NCI-H1436 (cell line): ENCODE results near the gene PRKCH.
A peak's percentile ranks its signal among the peaks of the same experiment; 100 is the strongest.

ENCODE experiments used
- DNase-seq: peaks from one replicate; lab custom pipeline; 2025; lab: John Stamatoyannopoulos, UW

PRKCH gene

DNA sequence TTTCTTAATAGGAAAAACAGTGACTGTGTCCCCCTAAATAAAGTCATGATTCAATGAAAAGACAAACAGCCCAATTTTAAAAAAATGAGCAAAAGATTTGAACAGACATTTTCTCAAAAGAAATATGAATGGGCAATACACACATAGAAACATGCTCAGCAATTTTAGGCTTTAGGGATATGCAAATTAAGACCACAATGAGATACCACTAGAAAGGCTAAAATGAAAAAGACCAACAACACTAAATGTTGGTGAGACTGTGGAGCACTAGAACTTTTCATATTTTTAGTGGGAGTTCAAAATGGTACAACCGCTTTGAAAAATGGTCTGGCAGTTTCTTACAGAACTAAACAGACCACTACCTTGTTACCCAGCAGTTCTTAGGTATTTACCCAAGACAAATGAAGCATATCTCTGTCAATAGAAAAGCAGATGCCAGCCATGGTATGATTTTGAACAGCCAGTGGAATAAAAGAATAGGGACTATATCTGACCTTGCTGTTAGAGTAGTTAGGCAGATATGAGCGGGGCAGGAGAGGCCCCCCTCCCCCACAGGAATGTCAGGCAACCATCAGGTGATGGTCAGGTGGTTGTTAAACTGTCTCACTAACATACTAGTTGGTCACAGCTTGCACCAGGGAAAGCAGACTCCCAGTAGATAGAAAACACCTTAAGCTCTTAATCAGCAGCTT, 108.8 kb downstream of the PRKCH start:
- DNase-seq, result no peak

DNA sequence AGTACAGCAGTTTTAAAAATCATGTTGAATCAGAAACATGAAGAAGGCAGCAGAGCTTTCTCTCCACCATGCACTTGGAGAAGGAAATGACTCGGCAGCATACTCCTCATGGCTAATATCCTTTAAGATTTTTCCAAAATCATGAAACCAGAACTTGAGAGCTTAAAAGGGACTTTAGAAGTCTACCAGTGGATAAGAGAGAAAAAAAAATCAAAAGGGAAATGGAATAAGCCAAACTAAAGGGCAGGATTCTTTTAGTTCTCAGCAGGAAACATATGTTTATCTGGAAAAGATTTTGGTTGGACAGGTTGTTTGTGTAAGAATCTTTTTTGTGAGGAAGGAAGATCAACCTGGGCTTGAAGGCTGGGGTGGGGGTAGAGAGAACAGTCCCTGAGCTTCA, 111.8 kb downstream of the PRKCH start:
- no peak for DNase-seq

DNA sequence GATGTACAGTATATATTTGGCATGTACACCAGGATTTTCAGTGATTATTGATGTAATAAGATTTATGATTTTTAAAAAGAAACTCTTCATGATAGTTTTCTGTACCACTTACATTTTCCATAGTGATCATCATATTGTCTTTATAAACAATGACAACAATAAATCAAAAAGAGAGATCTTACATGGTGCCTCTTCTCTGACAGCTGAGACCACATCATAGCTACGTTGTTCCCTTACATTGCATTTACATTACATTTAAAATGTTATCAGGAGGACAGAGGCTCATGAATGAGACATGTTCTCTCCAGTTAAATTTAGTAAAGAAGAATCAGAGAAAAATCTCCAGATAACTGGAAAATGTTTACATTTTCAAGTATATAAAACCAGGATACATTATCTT, 112.4 kb downstream of the PRKCH start:
- DNase-seq, result no peak

DNA sequence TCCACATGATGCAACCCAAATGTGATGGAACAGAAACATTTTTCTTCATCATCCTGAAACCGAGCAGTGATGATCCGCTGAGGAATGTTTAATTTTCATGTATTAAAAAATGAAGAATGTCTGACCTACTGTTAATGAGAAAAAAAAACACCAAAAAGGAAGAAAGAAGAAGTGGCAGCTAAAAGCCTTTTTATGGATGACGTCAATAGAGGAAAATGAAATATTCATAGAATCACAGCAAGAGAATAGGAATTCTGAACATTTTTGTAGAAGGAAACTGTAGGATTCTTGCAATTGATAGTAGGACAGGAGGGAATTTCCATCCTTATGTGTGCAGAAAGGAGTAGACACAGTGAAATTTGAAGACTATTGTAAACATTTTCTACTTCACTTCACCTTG, 112.9 kb downstream of the PRKCH start:
- no peak for DNase-seq

DNA sequence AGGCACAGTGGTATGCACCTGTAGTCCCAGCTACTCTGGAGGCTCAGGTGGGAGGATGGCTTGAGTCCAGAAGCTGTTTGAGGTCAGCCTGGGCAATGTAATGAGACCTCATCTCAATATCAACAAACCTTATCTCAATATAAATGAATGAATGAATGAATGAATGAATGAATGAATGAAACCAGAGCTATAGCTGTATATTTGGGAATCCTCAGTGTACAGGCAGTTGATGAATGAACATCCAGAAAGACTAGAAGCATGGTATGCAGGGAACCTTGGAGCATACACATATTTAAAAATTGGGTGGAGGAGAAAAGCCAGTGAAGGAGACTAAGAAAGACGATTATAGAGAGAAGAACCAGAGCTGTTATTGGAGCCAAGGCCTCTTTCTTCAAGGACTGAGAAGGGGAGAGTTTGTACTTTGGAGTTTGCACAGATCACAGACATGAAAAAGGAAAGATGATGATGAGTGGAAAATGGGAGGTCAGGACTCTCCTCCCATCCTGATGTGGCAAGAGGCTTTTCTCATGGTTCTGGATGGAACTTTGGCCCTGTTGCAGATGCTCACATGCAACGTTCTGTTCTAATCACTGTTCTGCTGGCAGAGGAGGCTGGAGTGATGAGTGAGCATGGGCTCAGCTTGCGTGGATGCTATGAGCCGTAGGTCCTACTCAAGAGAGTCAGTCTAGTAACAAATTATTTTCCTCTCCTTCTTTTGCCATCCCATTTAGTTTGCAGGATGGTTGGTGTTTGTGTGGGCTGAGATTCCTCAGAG, 114.4 kb downstream of the PRKCH start:
- no peak for DNase-seq

DNA sequence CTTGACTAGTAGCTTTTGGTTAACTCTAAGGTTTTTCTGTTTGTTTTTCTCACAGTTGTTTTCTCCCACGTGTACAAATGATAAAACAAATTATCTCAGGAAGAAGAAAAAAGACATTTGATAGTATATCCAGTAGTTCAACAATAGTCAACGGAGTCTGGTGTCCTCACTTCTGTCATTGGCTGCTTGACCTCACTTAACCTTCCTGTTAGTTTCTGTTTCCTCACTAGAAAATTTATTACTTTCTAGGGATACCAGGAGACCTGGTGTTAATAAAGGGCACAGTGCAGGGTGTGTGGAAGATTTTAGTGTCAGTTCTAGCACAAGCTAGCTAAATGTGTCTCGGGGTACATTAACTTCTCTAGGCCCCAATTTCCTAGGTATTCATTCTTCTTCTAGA, 116.0 kb downstream of the PRKCH start:
- DNase-seq, result no peak

DNA sequence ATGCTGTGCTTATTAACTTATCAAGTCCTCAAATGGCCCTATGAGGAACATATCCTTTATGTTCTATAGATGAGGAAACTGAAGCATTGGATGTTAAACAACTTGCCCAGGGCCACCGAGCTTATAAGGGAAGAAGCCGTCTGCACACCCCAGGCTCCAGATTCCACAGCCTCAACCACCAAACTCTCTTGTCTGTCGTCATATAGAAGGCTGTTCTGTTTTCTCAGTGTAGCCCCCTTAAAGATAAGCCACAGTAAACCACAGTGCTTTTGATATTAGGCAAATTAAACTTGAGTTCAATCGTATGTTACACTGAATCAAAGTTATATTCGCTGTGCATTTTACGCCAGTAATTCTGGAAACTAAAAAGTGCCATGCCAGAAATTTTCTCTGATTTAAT, 116.7 kb downstream of the PRKCH start:
- DNase-seq, result no peak

DNA sequence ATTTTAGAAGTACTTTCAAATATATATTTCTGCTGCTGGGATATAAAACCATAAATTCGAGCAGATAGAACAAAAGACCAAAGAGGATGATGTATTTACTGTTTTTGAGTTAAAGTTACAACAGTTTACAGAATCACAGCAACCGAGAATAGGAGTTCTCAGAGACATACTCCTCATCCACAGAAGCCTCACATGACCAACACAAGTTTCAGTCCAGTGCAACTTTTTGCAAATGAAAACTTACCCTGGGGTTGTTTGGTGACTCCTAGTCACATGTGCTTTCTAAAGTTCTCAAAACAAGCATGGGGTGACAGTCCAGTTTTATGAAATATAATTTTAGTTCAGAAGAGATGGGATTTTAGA, 117.1 kb downstream of the PRKCH start:
- no peak for DNase-seq

DNA sequence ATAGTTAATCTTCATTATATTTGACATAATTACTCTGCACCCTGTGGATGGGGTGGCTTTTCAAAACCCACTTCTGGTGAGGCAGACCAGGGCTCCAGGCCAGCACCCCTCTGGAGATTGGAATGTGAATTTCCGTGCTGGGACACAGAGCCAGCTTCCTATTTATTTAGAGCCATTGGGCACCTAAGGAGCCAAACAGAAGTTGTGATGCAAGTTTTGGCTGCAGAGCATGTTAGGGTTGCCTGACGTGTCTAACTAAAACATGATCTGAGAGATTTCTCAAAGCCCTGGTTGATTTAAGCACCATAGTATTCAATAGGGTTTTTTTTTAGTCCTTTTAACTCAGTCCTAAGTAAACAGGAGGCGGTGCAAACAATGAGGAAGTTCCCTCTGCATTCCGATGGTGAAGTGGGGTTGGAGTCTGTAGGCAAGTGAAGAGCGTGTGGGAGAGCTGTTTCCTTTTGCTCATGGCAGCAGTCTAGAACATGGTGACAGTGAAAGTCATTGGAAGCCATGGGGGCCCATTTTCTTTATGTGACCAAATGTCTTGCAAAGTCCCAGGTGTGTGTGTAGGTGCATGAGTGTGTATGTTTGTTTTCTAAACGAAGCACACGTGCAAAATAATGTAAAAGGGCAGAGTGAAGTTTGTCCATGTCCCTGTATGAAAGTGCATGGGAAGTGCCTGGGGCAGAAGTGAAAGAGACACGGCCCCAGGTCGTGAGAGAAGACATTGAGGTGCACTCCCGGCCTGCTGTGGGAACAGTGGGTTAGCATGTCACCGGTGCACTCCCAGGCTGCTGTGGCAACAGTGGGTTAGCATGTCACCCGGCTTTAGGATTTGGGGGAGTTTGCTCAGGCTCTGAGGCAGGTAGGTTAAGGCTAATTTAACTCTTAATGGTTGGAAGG, 117.7 kb downstream of the PRKCH start:
- DNase-seq, result no peak

DNA sequence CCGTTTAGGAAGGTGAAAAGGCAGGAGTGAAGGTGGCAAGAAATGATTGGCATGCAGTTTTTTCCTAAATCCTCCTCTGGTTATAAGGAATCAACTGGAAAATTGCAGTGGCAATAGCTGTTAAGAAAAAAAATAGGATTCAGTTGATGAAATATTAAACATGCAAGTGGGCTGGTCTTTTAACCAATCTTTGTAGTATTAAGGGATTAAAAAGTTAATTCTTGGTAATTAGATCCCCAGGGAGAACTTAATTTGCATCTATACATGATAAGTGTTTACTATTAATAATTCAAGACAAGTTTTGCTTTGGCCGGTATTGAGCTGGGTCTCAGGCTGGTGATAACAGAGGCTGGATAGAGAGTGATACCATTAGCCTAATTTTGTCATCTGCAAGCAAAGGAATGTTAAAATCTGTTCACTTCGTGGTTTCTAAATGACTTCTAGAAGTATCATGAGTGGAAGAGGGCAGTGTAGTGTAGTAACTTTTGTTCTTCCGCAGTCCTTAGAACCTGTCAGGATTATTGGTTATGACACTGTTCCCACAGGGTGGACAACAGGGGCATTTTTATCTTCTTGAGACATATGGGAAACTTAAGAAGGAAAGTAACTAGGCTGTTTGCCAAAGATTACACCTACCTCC, 118.5 kb downstream of the PRKCH start:
- DNase-seq, result no peak

DNA sequence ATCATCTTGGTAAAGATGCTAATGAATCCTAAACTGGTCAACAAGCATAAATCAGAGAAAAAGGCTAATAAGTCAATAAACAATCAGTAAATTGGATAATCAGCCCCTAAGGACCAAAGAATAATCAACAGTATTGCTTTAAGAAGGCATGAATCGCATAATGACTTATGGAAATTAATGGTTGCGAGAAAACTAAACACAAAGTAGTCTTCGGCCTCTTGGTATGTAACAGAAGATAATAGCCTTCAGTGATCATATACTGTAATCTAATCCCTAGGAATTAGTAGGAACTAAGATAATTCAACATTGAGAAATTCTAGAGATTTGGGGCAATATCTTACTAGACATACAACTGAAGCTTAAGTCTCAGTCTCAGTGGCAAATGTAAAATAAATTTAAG, 122.1 kb downstream of the PRKCH start:
- no peak for DNase-seq

DNA sequence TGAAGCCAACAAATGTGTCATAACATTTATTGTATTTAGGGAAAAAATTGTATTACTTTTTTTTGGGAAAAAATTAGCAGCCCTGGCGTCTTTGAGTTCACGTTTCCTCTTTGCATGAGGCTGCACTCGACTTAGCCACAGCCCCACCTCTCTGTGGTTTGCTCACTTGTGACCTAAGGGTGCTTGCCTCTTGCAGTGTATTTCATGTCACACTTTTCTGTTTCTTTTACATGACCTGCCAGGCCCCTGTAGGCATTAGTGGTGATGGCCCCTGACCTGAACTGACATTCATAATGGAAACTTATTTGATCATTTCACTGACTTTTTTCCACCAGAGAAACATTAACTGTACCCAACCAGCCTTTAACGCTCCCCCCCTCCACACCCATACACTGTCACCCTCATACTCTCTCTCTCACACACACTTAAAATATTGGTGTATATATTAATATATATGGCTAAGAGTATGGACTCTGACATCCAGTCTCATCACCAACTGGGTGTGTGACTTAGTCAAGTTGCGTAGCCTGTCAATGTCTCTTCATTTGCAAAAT, 122.9 kb downstream of the PRKCH start:
- no peak for DNase-seq

DNA sequence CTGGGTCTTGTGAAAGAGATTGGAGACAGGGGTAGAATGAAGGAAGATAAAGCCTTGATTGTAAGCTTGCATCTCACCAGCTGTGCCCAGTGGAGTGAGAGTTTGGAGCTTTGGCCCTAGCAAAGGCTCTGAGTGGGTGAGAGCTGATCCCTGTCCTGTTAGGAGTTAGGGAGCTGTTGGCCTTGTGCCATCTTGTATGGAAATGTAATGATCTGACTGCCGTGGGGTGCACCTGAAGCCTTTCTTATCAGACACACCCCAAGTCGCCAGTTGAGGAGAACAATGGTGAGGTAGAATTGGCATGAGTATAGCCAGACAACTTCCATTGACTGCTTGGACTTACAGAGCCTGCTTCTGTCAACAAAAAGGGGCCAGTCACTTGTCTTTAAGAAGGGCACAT, 130.1 kb downstream of the PRKCH start:
- no peak for DNase-seq

DNA sequence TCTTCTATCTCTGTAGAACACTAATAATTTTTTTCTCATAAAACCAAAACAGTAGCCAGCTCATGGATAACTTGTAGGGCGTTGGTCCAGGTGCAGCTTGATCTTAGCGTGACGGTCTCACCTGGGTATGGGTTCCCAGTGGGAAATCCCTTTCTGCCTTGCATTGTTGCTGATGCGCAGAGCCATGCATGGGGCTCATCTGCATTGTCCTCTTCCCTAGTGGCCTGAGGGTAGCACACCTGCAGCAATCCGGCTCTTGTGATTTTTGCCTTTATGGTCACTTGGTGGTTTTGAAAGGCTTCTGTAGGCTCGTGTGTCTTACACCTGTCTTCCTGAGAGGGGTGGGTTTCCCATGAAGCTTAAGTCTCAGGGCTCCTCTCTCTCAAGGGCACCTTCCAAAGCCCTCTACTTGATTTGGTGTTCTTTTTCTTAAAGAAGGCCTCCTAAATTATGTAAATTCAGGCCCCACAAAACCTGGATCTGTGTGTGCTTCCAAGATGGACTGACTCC, 130.6 kb downstream of the PRKCH start:
- DNase-seq, result no peak

DNA sequence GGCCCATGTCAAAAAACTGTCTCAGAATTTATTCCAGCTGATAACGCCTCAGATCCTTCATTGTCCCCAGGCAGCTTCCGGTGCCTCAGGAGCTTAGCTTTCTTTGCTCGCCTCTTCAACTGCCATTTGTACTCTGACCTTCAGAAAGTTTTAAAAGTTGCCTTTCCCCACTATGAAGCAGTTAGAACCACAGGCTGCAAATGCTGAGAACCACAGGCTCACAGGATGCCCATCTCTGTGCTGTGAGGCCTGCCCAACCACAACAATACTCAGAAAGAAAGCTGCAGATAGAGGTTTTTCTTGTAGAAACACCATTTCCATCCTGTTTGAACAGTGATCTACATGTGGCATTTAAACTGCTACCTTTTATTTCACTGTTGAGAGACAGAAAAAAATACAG, 131.1 kb downstream of the PRKCH start:
- no peak for DNase-seq

DNA sequence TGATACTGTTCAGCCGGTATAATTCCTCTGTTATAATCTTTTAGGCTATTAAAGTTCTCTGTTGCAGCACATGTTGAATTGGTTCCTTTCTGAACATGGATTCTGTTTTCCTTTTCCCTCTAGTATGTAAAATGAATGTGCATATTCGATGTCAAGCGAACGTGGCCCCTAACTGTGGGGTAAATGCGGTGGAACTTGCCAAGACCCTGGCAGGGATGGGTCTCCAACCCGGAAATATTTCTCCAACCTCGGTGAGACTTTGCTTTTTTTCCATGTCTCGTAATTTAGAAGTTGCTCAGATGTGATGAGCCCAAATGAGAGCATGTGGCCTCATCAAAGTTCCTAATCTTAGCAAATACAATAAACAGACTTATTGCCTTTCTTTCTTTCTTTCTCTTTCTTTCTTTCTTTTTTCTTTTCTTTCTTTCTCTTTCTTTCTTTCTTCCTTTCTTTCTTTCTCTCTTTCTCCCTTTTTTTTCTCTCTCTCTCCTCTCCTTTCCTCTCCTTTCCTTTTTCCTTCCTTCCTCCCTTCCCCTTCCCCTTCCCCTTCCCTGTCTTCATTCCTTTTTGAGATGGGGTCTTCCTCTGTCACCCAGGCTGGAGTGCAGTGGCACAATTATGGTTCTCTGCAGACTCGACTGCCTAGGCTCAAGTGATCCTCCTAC, 131.9 kb downstream of the PRKCH start:
- DNase-seq, result no peak

DNA sequence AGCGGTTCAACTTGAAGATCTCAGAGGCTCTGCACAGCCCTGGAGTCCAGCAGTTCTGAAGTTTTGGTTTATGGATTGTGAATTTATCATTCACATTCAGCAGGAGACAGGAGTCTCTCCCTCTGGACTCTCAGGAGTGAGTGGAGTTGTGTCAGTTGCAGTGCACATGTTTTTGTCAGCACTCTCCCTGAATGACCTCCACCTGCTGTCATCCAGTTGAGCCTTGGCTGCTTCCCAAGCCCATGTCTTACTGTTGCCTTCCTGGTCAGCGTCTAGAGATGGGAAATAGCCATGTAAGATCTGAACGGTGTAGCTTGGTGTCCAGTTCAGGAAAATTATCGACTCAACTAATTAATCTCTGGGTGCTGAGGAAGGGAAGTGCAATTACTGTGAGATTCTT, 133.2 kb downstream of the PRKCH start:
- DNase-seq, result no peak

DNA sequence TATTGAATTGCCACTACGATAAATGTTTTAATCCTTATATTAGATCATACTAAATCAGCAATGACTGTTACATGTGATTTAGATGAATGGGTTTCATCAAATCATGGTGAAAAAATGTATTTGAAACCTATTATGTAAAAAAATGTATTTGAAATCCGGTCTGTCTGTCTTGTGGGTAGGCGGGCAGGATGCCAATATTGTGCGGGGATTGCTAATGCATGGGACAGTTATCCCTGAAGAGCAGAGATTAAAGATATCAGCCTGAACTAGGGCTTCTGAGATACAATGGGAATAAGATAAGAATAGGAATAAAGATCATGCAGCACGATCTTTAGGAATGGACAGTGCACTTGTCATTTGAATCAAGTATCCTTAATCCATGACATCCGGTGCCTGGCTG, 134.0 kb downstream of the PRKCH start:
- DNase-seq, result no peak

DNA sequence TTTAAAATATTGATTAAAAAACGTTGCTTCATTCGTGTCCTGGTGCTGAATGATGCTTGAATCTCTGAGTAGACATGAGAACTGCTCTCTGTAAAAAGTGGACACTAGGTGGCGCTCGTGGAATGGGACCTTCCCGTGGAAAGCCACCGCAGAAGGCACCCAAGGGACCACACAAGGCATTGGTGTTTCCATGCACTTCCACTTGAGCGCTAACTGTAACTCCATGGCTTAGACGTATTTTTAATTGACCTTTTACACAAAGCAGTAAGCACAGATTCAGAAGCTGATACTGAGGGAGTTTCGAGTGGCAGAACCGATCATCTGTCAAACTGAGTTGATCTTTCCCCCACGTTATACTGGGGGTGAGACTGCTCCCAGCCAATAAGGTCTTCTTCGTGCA, 135.3 kb downstream of the PRKCH start:
- DNase-seq, result peak; percentile 91

DNA sequence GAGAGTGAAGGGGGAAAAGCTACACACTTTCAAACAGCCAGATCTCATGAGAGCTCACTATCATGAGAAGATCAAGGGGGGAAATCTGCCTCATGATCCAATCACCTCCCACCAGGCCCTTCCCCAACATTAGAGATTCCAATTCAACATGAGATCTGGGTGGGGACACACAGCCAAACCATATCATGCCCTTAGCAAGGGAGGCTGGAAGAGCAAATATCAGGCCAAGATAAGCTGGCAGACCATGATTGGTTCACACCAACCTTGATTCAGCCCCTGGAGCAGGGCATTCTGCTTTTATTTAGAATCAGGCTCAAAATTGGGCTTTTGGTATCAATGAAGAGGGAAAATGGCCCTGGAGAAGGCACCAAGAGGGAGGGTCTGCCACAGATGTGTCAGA, 137.4 kb downstream of the PRKCH start:
- DNase-seq, result no peak

DNA sequence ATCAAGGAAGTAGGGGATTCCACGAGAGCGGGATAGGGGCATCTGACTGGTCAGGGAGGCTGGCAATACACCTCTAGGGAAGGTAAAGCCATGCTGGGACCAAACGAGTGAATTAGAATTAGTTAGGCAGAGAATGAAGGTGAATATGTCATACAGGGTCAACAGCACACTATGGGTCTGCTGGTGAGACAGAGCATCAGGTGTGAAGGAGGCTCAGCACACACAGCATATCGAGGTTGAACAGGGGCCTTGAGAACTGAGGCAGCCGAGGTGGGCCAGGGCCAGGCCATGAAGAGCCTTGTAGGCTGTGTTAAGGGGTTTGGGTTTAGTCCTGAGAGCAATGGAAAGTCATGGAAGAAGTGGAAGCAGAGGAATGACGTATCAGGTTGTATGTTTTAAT, 137.8 kb downstream of the PRKCH start:
- DNase-seq, result no peak
